ENCODE data around the gene PLCH1.

PLCH1 gene

DNA sequence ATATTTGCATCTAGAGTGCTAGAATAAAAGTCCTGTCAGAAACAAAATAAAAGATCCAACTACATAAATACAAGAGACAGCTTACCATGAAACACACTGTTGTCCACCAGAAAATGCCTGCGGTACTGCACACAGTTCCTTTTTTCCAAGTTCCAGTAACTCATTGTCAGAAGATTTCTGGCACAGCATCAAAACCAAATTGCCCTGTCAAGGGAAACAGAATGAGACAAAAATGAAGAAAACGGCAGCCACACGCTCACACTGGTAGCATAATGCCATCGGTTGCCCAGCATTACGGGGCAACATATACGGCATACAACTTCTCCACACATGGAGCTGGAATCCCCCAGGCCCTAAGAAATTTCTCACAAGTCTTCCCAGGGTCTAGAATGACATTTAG is 40.8 kb downstream of the PLCH1 start:
- no peak overlapping the region for H3K27ac ChIP-seq
- TF ChIP-seq, protein P1, sequence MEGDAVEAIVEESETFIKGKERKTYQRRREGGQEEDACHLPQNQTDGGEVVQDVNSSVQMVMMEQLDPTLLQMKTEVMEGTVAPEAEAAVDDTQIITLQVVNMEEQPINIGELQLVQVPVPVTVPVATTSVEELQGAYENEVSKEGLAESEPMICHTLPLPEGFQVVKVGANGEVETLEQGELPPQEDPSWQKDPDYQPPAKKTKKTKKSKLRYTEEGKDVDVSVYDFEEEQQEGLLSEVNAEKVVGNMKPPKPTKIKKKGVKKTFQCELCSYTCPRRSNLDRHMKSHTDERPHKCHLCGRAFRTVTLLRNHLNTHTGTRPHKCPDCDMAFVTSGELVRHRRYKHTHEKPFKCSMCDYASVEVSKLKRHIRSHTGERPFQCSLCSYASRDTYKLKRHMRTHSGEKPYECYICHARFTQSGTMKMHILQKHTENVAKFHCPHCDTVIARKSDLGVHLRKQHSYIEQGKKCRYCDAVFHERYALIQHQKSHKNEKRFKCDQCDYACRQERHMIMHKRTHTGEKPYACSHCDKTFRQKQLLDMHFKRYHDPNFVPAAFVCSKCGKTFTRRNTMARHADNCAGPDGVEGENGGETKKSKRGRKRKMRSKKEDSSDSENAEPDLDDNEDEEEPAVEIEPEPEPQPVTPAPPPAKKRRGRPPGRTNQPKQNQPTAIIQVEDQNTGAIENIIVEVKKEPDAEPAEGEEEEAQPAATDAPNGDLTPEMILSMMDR (conservative IDR thresholded peaks at IDR 0.05), result no peak
- no peak for TF ChIP-seq ZFX (IDR thresholded peaks at IDR 0.05)

DNA sequence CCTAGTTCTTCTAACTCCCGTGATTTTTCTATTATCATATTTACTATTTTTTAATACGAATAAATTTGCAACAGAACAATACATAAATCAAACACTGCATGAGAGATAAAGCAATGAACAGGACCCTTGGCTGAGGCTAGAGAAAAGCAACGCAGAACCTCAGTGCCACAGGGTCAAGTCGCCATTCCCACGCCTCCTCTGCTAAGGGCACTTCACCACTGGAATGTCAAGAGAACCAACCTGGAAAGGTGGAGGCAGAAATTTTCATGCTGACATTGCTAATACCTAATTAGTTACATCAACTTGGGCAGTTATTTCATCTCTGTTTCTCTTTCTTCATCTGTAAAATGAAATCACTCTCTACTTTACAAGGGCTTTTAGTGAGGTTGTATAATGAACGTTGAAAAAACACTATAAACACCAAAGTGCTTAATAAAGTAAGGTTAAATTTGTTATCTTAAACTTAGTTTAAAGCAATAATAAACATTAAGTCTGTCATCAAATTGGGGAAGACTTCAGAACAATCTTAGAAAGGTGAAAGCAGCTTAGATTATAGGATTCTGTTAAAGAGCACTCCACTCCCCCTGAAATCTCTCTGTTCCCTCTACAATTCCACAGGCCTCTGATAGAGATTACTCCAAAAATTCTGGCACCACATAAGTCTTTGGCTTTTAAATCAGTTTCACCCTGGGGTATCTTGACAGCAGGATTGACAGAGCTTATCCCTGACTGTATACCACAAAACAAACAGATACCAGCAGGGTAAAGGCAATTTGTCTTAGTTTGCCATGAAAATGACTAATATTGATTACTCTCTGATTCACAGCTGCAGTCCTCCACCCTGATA is 41.9 kb downstream of the PLCH1 start:
- no peak overlapping the region for H3K27ac ChIP-seq

DNA sequence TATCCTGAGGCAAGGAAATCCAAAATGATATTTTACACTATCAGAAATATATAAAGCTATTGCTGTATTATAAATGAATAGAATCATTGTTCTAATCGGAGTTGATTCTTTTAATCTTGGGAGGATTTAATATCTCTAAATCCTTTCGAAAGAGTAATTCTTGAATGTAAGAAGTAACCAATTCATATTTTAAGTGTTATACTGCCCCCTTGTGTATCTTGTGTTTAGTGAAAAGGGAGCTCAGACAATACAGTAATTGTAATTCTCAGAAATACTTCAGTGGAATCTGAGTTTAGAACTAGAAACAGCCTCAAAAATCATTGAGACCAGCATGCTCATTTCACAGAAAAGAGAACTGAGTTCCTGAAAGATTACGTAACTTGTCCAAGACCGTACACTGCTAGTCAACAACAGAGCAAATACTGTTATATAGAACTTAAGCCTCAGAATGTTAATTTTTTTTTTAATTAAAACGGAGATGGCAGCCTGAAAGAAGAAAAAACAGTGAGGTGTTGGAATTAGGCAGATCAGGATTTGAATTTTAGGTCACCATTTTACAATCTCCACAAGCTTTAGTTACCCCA is 42.9 kb downstream of the PLCH1 start:
- no peak overlapping the region for H3K27ac ChIP-seq
- TF ChIP-seq, protein P1 (conservative IDR thresholded peaks at IDR 0.05), result peak; percentile 86
- TF ChIP-seq ZFX (IDR thresholded peaks at IDR 0.05), result no peak

More for the DNA sequence above, 41.9 kb downstream of the PLCH1 start:
- TF ChIP-seq ZFX (IDR thresholded peaks at IDR 0.05), result no peak
- TF ChIP-seq, protein P1 (conservative IDR thresholded peaks at IDR 0.05), result no peak

DNA sequence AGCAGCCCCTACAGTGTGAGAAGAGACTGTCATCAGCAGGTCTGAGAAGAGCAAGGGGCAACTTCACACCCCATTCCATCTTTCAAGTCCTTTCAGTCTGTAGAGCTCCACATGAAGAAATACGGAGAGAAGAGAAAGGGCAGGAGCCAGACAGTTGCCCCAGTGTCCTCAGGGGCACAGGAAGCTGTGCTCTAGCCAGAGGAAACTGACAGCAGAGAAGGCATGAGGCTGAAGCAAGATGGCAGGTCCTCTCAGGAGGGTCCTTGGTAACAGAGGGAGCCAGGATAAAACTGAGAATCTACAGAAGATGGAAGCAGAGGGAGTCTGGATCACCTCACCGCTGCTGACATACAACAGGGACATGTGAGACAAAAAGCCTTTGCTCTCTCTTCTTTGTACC is 47.3 kb downstream of the PLCH1 start:
- no peak overlapping the region for H3K27ac ChIP-seq
- TF ChIP-seq, protein P1 (conservative IDR thresholded peaks at IDR 0.05), result no peak
- TF ChIP-seq ZFX (IDR thresholded peaks at IDR 0.05), result no peak

DNA sequence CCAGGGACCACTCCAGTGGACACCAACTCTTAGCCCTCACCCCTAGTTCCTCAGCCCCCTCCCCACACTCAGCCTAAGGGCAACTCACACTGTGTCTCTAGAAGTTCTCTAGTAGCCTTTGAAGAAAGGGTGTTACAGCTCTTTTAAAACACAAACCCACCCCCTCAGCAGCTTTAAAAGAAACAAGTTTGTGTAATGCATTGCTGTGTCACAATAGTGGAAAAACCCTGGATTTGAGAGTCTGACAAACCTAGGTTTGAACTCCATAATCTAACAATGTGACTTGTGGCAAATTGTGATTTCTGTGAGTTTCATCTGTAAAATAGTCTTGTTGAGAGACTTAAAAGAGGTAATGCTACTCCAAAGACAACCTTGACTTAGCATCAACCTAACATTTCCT is 54.0 kb downstream of the PLCH1 start:
- TF ChIP-seq, protein P1 (conservative IDR thresholded peaks at IDR 0.05), result no peak
- no peak for TF ChIP-seq ZFX (IDR thresholded peaks at IDR 0.05)

DNA sequence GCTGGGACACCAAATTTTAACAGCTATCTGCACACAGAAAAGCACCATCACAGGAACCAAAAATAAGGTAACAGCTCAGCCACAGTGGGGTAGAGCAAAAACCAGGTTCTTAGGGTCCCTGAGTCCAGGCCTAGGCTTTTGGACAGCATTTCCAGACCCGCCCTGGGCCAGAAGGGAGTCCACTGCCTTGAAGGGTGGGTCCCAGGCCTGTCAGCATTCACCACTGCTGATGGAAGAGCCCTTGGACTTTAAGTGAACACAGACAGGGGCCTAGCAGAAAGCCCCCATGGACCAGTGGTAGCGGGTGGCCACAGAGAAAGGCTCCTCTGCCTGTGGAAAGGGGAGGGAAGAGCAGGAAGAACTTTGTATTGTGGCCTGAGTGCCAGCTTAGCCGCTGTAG is 56.4 kb downstream of the PLCH1 start:
- TF ChIP-seq, protein P1 (conservative IDR thresholded peaks at IDR 0.05), result no peak
- no peak for TF ChIP-seq ZFX (IDR thresholded peaks at IDR 0.05)

More for the DNA sequence above, 54.0 kb downstream of the PLCH1 start:
- H3K27ac ChIP-seq, result no peak overlapping the region

DNA sequence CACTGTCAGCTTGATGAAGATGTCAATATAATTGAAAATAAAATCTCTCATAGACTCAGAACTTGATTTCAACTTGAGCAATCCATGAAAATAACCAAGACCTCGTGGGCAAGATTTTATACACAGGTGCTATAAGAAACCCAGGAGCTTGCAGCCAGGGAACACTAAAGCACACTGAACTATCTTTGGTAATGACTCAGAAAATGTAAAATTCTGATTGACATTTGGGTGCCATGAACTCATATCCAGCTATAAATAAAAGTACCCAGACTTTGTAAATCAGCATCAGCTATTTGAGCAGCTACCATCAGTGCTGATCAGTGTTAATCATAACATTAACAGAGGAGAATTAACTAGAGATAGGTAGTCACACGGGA is 61.5 kb downstream of the PLCH1 start:
- no peak overlapping the region for H3K27ac ChIP-seq
- TF ChIP-seq, protein P1 (conservative IDR thresholded peaks at IDR 0.05), result no peak
- no peak for TF ChIP-seq ZFX (IDR thresholded peaks at IDR 0.05)

More for the DNA sequence above, 56.4 kb downstream of the PLCH1 start:
- H3K27ac ChIP-seq, result no peak overlapping the region

Measured in C4-2B (cell line).